Astrocyte (in vitro differentiated cells and primary cell): ENCODE data around the gene EMC8. TPM values are rescaled to one million over a fixed set of nuclear protein-coding genes. Genes with fewer than 3 reads are reported as not detected.

ENCODE experiments used
- DNase-seq: peaks from one replicate; pipeline ENCODE4 v3.0.0-alpha.2; 2010; ENCODE audit warnings: low read depth
- FAIRE-seq: peaks from 2 replicates; lab custom pipeline; 2011; peaks lifted over from hg19 to GRCh38; lab: Jason Lieb, UNC
- H2AFZ ChIP-seq: 2 replicates; pipeline ENCODE4 v1.6.0; 2012; ENCODE audit warnings: low read depth, low read length, inconsistent platforms
- H3K27ac ChIP-seq: 2 replicates; pipeline ENCODE4 v1.5.1; 2011; ENCODE audit warnings: low read depth, low read length, inconsistent platforms
- H3K27me3 ChIP-seq: 2 replicates; pipeline ENCODE4 v1.6.0; 2011; ENCODE audit warnings: low read length, inconsistent platforms; ENCODE audit not compliant: insufficient read depth
- H3K36me3 ChIP-seq: 2 replicates; pipeline ENCODE4 v1.5.1; 2011; ENCODE audit warnings: low read length, inconsistent platforms; ENCODE audit not compliant: insufficient read depth
- H3K4me1 ChIP-seq: 2 replicates; pipeline ENCODE4 v1.5.1; 2011; ENCODE audit warnings: low read length, inconsistent platforms; ENCODE audit not compliant: insufficient read depth
- H3K4me2 ChIP-seq: 2 replicates; pipeline ENCODE4 v1.6.0; 2012; ENCODE audit warnings: low read length, inconsistent platforms
- H3K4me3 ChIP-seq: 2 replicates; pipeline ENCODE4 v1.5.1; 2011; ENCODE audit warnings: low read depth, mild to moderate bottlenecking, low read length, inconsistent platforms; ENCODE audit not compliant: insufficient read depth
- H3K79me2 ChIP-seq: 2 replicates; pipeline ENCODE4 v1.6.0; 2012; ENCODE audit warnings: mild to moderate bottlenecking, low read length, inconsistent platforms; ENCODE audit not compliant: insufficient read depth
- H3K9ac ChIP-seq: 2 replicates; pipeline ENCODE4 v1.6.0; 2012; ENCODE audit warnings: mild to moderate bottlenecking, low read length, inconsistent platforms
- H3K9me3 ChIP-seq: 2 replicates; pipeline ENCODE4 v1.5.1; 2012; ENCODE audit warnings: low read depth, mild to moderate bottlenecking, low read length, inconsistent platforms; ENCODE audit not compliant: insufficient read depth
- H4K20me1 ChIP-seq: 2 replicates; pipeline ENCODE4 v1.6.0; 2012; ENCODE audit warnings: low read length, inconsistent platforms; ENCODE audit not compliant: insufficient read depth
- H3K27ac Mint-ChIP-seq: one replicate; pipeline ENCODE4 v1.8.0; 2021; ENCODE audit warnings: mild to moderate bottlenecking, mixed read lengths; ENCODE audit not compliant: unreplicated experiment
- H3K27me3 Mint-ChIP-seq: one replicate; pipeline ENCODE4 v1.8.0; 2021; ENCODE audit warnings: low read depth, mixed read lengths; ENCODE audit not compliant: unreplicated experiment
- H3K36me3 Mint-ChIP-seq: one replicate; pipeline ENCODE4 v1.8.0; 2021; ENCODE audit warnings: low read depth, mixed read lengths; ENCODE audit not compliant: unreplicated experiment
- H3K4me1 Mint-ChIP-seq: one replicate; pipeline ENCODE4 v1.8.0; 2021; ENCODE audit warnings: low read depth, mixed read lengths; ENCODE audit not compliant: unreplicated experiment
- H3K4me3 Mint-ChIP-seq: one replicate; pipeline ENCODE4 v1.8.0; 2021; ENCODE audit warnings: mild to moderate bottlenecking, moderate library complexity, mixed read lengths; ENCODE audit not compliant: unreplicated experiment
- H3K9me3 Mint-ChIP-seq: one replicate; pipeline ENCODE4 v1.8.0; 2021; ENCODE audit warnings: mild to moderate bottlenecking, mixed read lengths; ENCODE audit not compliant: unreplicated experiment
- CTCF ChIP-seq: IDR thresholded peaks from 2 replicates; pipeline ENCODE4 v1.5.1; 2011; ENCODE audit warnings: low read depth, mild to moderate bottlenecking, inconsistent platforms, low read length, moderate library complexity; ENCODE audit not compliant: insufficient read depth
- EZH2 ChIP-seq: IDR thresholded peaks from 2 replicates; pipeline ENCODE4 v1.6.1; 2012; ENCODE audit warnings: mild to moderate bottlenecking, low read length, inconsistent platforms; ENCODE audit not compliant: insufficient read depth
- total RNA-seq: library from RNA; stranded (reverse); gene quantifications from 2 replicates; pipeline ENCODE4 v1.2.1, GENCODE V29; 2021

EMC8 gene
- total RNA-seq, 1 donor from 2014 or later: 42.7 TPM

- no peak for FAIRE-seq
- Histone ChIP-seq H3K27me3 (no peaks in the 10 kb centered on the region), H2AFZ (no peak overlapping the region), H3K4me3 (no peak overlapping the region), H3K4me2 (no peak overlapping the region), H3K9me3 (no peaks in the 10 kb centered on the region), H3K79me2 (peaks cover 53% of the 10 kb centered on the region), H3K9ac (no peak overlapping the region), H3K4me1 (peaks cover under 1% of the 10 kb centered on the region), H3K36me3 (peaks cover 41% of the 10 kb centered on the region), H3K27ac (no peak overlapping the region), H4K20me1 (peaks cover 67% of the 10 kb centered on the region)
- Mint-ChIP-seq H3K4me1 (peaks cover 15% of the 10 kb centered on the region), H3K27ac (no peak overlapping the region), H3K27me3 (no peaks in the 10 kb centered on the region), H3K4me3 (no peak overlapping the region), H3K36me3 (peaks cover 34% of the 10 kb centered on the region), H3K9me3 (no peaks in the 10 kb centered on the region)
- TF ChIP-seq EZH2: no peak
- TF ChIP-seq CTCF: no peak
- DNase-seq: no peak
Observed at GRCh38 chr16:85803570-85803969, 4.2 kb upstream of the EMC8 start.

- H3K79me2 ChIP-seq: peaks cover 85% of the 10 kb centered on the region
- DNase-seq (peak; percentile 15), FAIRE-seq (no peak)
- no peaks in the 10 kb centered on the region for H3K9me3 ChIP-seq
- TF ChIP-seq EZH2 (no peak), CTCF (no peak)
- H3K36me3 ChIP-seq: peaks cover 39% of the 10 kb centered on the region
- peak overlapping the region; percentile 94 for H3K4me3 ChIP-seq
- Mint-ChIP-seq H3K27ac (peak overlapping the region; percentile 87), H3K36me3 (peaks cover 32% of the 10 kb centered on the region), H3K27me3 (no peaks in the 10 kb centered on the region), H3K9me3 (no peaks in the 10 kb centered on the region), H3K4me1 (peaks cover 21% of the 10 kb centered on the region), H3K4me3 (peak overlapping the region; percentile 95)
- H3K27ac ChIP-seq: peak overlapping the region; percentile 90
- H3K9ac ChIP-seq: peak overlapping the region; percentile 93
- peak overlapping the region; percentile 98 for H3K4me2 ChIP-seq
- H2AFZ ChIP-seq: peak overlapping the region; percentile 70
- no peaks in the 10 kb centered on the region for H3K27me3 ChIP-seq
- H3K4me1 ChIP-seq: peaks cover 7% of the 10 kb centered on the region
- peaks cover 82% of the 10 kb centered on the region for H4K20me1 ChIP-seq
Observed at GRCh38 chr16:85800321-85800669, 951 bp upstream of the EMC8 start.

- peak overlapping the region; percentile 97 for H3K4me3 Mint-ChIP-seq
- Histone ChIP-seq H3K4me1 (peaks cover 7% of the 10 kb centered on the region), H3K9ac (peak overlapping the region; percentile 93), H3K36me3 (peaks cover 34% of the 10 kb centered on the region), H3K9me3 (no peaks in the 10 kb centered on the region), H3K79me2 (peaks cover 98% of the 10 kb centered on the region), H3K27me3 (no peaks in the 10 kb centered on the region), H2AFZ (peak overlapping the region; percentile 70), H3K4me2 (peak overlapping the region; percentile 98), H4K20me1 (peaks cover 86% of the 10 kb centered on the region), H3K4me3 (peak overlapping the region; percentile 94), H3K27ac (peak overlapping the region; percentile 90)
- peak; percentile 16 for DNase-seq
- H3K36me3 Mint-ChIP-seq: peaks cover 27% of the 10 kb centered on the region
- no peak for TF ChIP-seq EZH2
- TF ChIP-seq CTCF: no peak
- FAIRE-seq: no peak
- H3K27me3 Mint-ChIP-seq: no peaks in the 10 kb centered on the region
- H3K27ac Mint-ChIP-seq: peak overlapping the region; percentile 94
- peaks cover 25% of the 10 kb centered on the region for H3K4me1 Mint-ChIP-seq
- H3K9me3 Mint-ChIP-seq: no peaks in the 10 kb centered on the region
Observed at GRCh38 chr16:85798901-85799496, 345 bp downstream of the EMC8 start.
